Measurements from ENCODE around the gene CCDC142. TPM values are rescaled to one million over a fixed set of nuclear protein-coding genes. Genes with fewer than 3 reads are reported as not detected.
A peak's percentile ranks its signal among the peaks of the same experiment; 100 is the strongest.

The CCDC142 gene
- total and polyA plus RNA-seq, 4 donors = 9.3 to 23.4 (median 19.7) TPM

GRCh38 chr2:74440378-74441169 lies 42.2 kb downstream of the CCDC142 start:
- WGBS (ENCODE audit: insufficient coverage) = 6% methylated on average over 32 of the region's 45 CpGs
- H3K27me3 ChIP-seq (ENCODE audit: control insufficient read depth, insufficient read depth, low read length) = peaks cover 48% of the 10 kb centered on the region
- peaks cover 54% of the 10 kb centered on the region for H3K4me1 ChIP-seq (ENCODE audit: control insufficient read depth, insufficient read depth, low read length)
- peak in 3 of 6 donors; percentile 64 to 93 (median 75) for DNase-seq (ENCODE audit: low read depth in 4 of 6, low spot score in 6 of 6)
- peak overlapping the region; percentile 98 for H3K27ac ChIP-seq (ENCODE audit: low read depth, low read length)
- H3K36me3 ChIP-seq (ENCODE audit: control insufficient read depth, insufficient read depth, low read length) = peaks cover 7% of the 10 kb centered on the region
- no peaks in the 10 kb centered on the region for H3K9me3 ChIP-seq (ENCODE audit: control insufficient read depth, insufficient read depth, low read length)
- H3K4me3 ChIP-seq (ENCODE audit: low read depth, low read length) = peak overlapping the region; percentile 63

GRCh38 chr2:74439803-74440377 lies 42.9 kb downstream of the CCDC142 start:
- peaks cover 48% of the 10 kb centered on the region for H3K27me3 ChIP-seq (ENCODE audit: control insufficient read depth, insufficient read depth, low read length)
- DNase-seq (ENCODE audit: low read depth in 4 of 6, low spot score in 6 of 6) = peak in 4 of 6 donors; percentile 54 to 88 (median 62)
- peak overlapping the region; percentile 63 for H3K4me3 ChIP-seq (ENCODE audit: low read depth, low read length)
- 18% methylated on average over 12 of the region's 14 CpGs for WGBS (ENCODE audit: insufficient coverage)
- H3K9me3 ChIP-seq (ENCODE audit: control insufficient read depth, insufficient read depth, low read length) = no peaks in the 10 kb centered on the region
- H3K36me3 ChIP-seq (ENCODE audit: control insufficient read depth, insufficient read depth, low read length) = peaks cover 7% of the 10 kb centered on the region
- peak overlapping the region; percentile 98 for H3K27ac ChIP-seq (ENCODE audit: low read depth, low read length)
- peaks cover 54% of the 10 kb centered on the region for H3K4me1 ChIP-seq (ENCODE audit: control insufficient read depth, insufficient read depth, low read length)

- Histone ChIP-seq H3K27ac (ENCODE audit: low read depth, low read length) (peak overlapping the region; percentile 98), H3K36me3 (ENCODE audit: control insufficient read depth, insufficient read depth, low read length) (peaks cover 7% of the 10 kb centered on the region), H3K4me1 (ENCODE audit: control insufficient read depth, insufficient read depth, low read length) (peaks cover 54% of the 10 kb centered on the region), H3K27me3 (ENCODE audit: control insufficient read depth, insufficient read depth, low read length) (peaks cover 45% of the 10 kb centered on the region), H3K9me3 (ENCODE audit: control insufficient read depth, insufficient read depth, low read length) (no peaks in the 10 kb centered on the region), H3K4me3 (ENCODE audit: low read depth, low read length) (peak overlapping the region; percentile 63)
- WGBS (ENCODE audit: insufficient coverage) = 40% methylated on average over 3 of the region's 3 CpGs
- no peak for DNase-seq (ENCODE audit: low read depth in 4 of 6, low spot score in 6 of 6)
These were observed 43.4 kb downstream of the CCDC142 start for GRCh38 chr2:74439373-74439772.

- H3K9me3 ChIP-seq (ENCODE audit: control insufficient read depth, insufficient read depth, low read length) = no peaks in the 10 kb centered on the region
- H3K27ac ChIP-seq (ENCODE audit: low read depth, low read length) = peak overlapping the region; percentile 98
- peaks cover 54% of the 10 kb centered on the region for H3K4me1 ChIP-seq (ENCODE audit: control insufficient read depth, insufficient read depth, low read length)
- DNase-seq (ENCODE audit: low read depth in 4 of 6, low spot score in 6 of 6) = no peak
- peaks cover 43% of the 10 kb centered on the region for H3K27me3 ChIP-seq (ENCODE audit: control insufficient read depth, insufficient read depth, low read length)
- peaks cover 7% of the 10 kb centered on the region for H3K36me3 ChIP-seq (ENCODE audit: control insufficient read depth, insufficient read depth, low read length)
- WGBS (ENCODE audit: insufficient coverage) = 92% methylated on average over 1 of the region's 1 CpG
- H3K4me3 ChIP-seq (ENCODE audit: low read depth, low read length) = peak overlapping the region; percentile 63
These were observed 44.5 kb downstream of the CCDC142 start for GRCh38 chr2:74438248-74438647.

- Histone ChIP-seq H3K27ac (ENCODE audit: low read depth, low read length) (peak overlapping the region; percentile 10), H3K4me1 (ENCODE audit: control insufficient read depth, insufficient read depth, low read length) (peaks cover 51% of the 10 kb centered on the region)
These were observed 45.7 kb downstream of the CCDC142 start for GRCh38 chr2:74436848-74437695.

GRCh38 chr2:74436111-74436805 lies 46.5 kb downstream of the CCDC142 start:
- Histone ChIP-seq H3K36me3 (ENCODE audit: control insufficient read depth, insufficient read depth, low read length) (peaks cover 18% of the 10 kb centered on the region), H3K27me3 (ENCODE audit: control insufficient read depth, insufficient read depth, low read length) (peaks cover 25% of the 10 kb centered on the region), H3K4me1 (ENCODE audit: control insufficient read depth, insufficient read depth, low read length) (peaks cover 44% of the 10 kb centered on the region), H3K27ac (ENCODE audit: low read depth, low read length) (peak overlapping the region; percentile 10), H3K4me3 (ENCODE audit: low read depth, low read length) (peak overlapping the region; percentile 63), H3K9me3 (ENCODE audit: control insufficient read depth, insufficient read depth, low read length) (no peaks in the 10 kb centered on the region)
- WGBS (ENCODE audit: insufficient coverage) = 39% methylated on average over 33 of the region's 43 CpGs
- no peak for DNase-seq (ENCODE audit: low read depth in 4 of 6, low spot score in 6 of 6)

More at GRCh38 chr2:74436848-74437695, 45.7 kb downstream of the CCDC142 start:
- WGBS (ENCODE audit: insufficient coverage) = 43% methylated on average over 3 of the region's 6 CpGs
- Histone ChIP-seq H3K27me3 (ENCODE audit: control insufficient read depth, insufficient read depth, low read length) (peaks cover 33% of the 10 kb centered on the region), H3K36me3 (ENCODE audit: control insufficient read depth, insufficient read depth, low read length) (peaks cover 14% of the 10 kb centered on the region), H3K4me3 (ENCODE audit: low read depth, low read length) (peak overlapping the region; percentile 63), H3K9me3 (ENCODE audit: control insufficient read depth, insufficient read depth, low read length) (no peaks in the 10 kb centered on the region)
- no peak for DNase-seq (ENCODE audit: low read depth in 4 of 6, low spot score in 6 of 6)

GRCh38 chr2:74430502-74430901 lies 52.3 kb downstream of the CCDC142 start:
- Histone ChIP-seq H3K27ac (ENCODE audit: low read depth, low read length) (no peak overlapping the region), H3K9me3 (ENCODE audit: control insufficient read depth, insufficient read depth, low read length) (no peaks in the 10 kb centered on the region), H3K4me3 (ENCODE audit: low read depth, low read length) (no peak overlapping the region), H3K36me3 (ENCODE audit: control insufficient read depth, insufficient read depth, low read length) (peaks cover 57% of the 10 kb centered on the region), H3K4me1 (ENCODE audit: control insufficient read depth, insufficient read depth, low read length) (peaks cover 4% of the 10 kb centered on the region), H3K27me3 (ENCODE audit: control insufficient read depth, insufficient read depth, low read length) (no peaks in the 10 kb centered on the region)
- DNase-seq (ENCODE audit: low read depth in 4 of 6, low spot score in 6 of 6) = no peak
- 79% methylated on average over 11 of the region's 11 CpGs for WGBS (ENCODE audit: insufficient coverage)

GRCh38 chr2:74429487-74430451 lies 53.0 kb downstream of the CCDC142 start:
- H3K27me3 ChIP-seq (ENCODE audit: control insufficient read depth, insufficient read depth, low read length) = no peaks in the 10 kb centered on the region
- 92% methylated on average over 12 of the region's 18 CpGs for WGBS (ENCODE audit: insufficient coverage)
- no peak for DNase-seq (ENCODE audit: low read depth in 4 of 6, low spot score in 6 of 6)
- H3K4me1 ChIP-seq (ENCODE audit: control insufficient read depth, insufficient read depth, low read length) = peaks cover 4% of the 10 kb centered on the region
- H3K9me3 ChIP-seq (ENCODE audit: control insufficient read depth, insufficient read depth, low read length) = no peaks in the 10 kb centered on the region
- H3K27ac ChIP-seq (ENCODE audit: low read depth, low read length) = no peak overlapping the region
- no peak overlapping the region for H3K4me3 ChIP-seq (ENCODE audit: low read depth, low read length)
- peaks cover 64% of the 10 kb centered on the region for H3K36me3 ChIP-seq (ENCODE audit: control insufficient read depth, insufficient read depth, low read length)

Data from spinal cord (tissue), 10 donors.